Naive thymus-derived CD4-positive, alpha-beta T cell (primary cell): ENCODE data around the gene PRRG1. TPM values are rescaled to one million over a fixed set of nuclear protein-coding genes. Genes with fewer than 3 reads are reported as not detected.
"Not testable (repeated sequence)": the region's sequence is repeated elsewhere in the genome, so short reads cannot be mapped to it uniquely, and the experiment has no call there.

Experiments used
- ATAC-seq: fragments of 150-1000 bp; cut with Tn5 transposase; 2 replicates; pipeline ENCODE4 v1.10.0; 2021; ENCODE audit warnings: mild to moderate bottlenecking, moderate library complexity
- CTCF ChIA-PET: fragments of 350-600 bp; sonication (Branson Sonifier 250); formaldehyde crosslinking; loops from one replicate; lab custom pipeline; 2021; ENCODE audit warnings: antibody characterized with exemption; lab: Charles Lee
- POLR2A ChIA-PET: fragments of 350-600 bp; sonication (Branson Sonifier 250); formaldehyde crosslinking; loops from one replicate; lab custom pipeline; 2021; ENCODE audit warnings: antibody characterized with exemption, inconsistent platforms; lab: Charles Lee
- DNase-seq, 9 donors: peaks; one replicate each; pipeline versions ENCODE4 v3.0.0 to v3.0.0-alpha.2; 2020 to 2022; ENCODE audit warnings: mixed read lengths in 1 of 9
- H3K27ac ChIP-seq: one replicate; pipeline ENCODE4 v1.7.0; 2013; ENCODE audit warnings: mild to moderate bottlenecking, low read depth, low read length, moderate library complexity
- H3K27me3 ChIP-seq, 2 donors: one replicate each; pipeline ENCODE4 v1.7.0; 2013; ENCODE audit warnings: low read length in 2 of 2, mild to moderate bottlenecking in 2 of 2, moderate library complexity in 2 of 2; ENCODE audit not compliant: control insufficient read depth in 2 of 2, insufficient read depth in 2 of 2
- H3K36me3 ChIP-seq, 3 experiments: 1 replicate in 2 of 3; 2 replicates in 1 of 3; pipeline ENCODE4 v1.7.0; 2013; ENCODE audit warnings: low read length in 3 of 3, mild to moderate bottlenecking in 3 of 3, moderate library complexity in 1 of 3; ENCODE audit not compliant: insufficient read depth in 3 of 3, control insufficient read depth in 2 of 3
- H3K4me1 ChIP-seq, 2 donors: one replicate each; pipeline ENCODE4 v1.7.0; 2013; ENCODE audit warnings: low read length in 2 of 2, mild to moderate bottlenecking in 2 of 2, moderate library complexity in 1 of 2; ENCODE audit not compliant: control insufficient read depth in 2 of 2, insufficient read depth in 2 of 2
- H3K4me3 ChIP-seq: 2 replicates; pipeline ENCODE4 v1.7.0; 2013; ENCODE audit warnings: mild to moderate bottlenecking, low read length
- H3K9me3 ChIP-seq, 3 experiments: 1 replicate in 2 of 3; 2 replicates in 1 of 3; pipeline ENCODE4 v1.7.0; 2013; ENCODE audit warnings: low read length in 3 of 3; ENCODE audit not compliant: control insufficient read depth in 2 of 3
- H3K27ac Mint-ChIP-seq, 9 donors: one replicate each; pipeline ENCODE4 v1.8.0; 2020 to 2022; ENCODE audit warnings: mixed read lengths in 9 of 9, mild to moderate bottlenecking in 8 of 9, moderate library complexity in 5 of 9, inconsistent platforms in 2 of 9
- H3K27me3 Mint-ChIP-seq, 5 donors: one replicate each; pipeline ENCODE4 v1.8.0; 2021 to 2022; ENCODE audit warnings: mixed read lengths in 5 of 5, mild to moderate bottlenecking in 1 of 5
- H3K36me3 Mint-ChIP-seq, 5 donors: one replicate each; pipeline ENCODE4 v1.8.0; 2020 to 2022; ENCODE audit warnings: mixed read lengths in 5 of 5, mild to moderate bottlenecking in 3 of 5, inconsistent platforms in 1 of 5
- H3K4me1 Mint-ChIP-seq, 7 donors: one replicate each; pipeline ENCODE4 v1.8.0; 2020 to 2022; ENCODE audit warnings: mixed read lengths in 7 of 7, mild to moderate bottlenecking in 3 of 7, inconsistent platforms in 1 of 7
- H3K4me3 Mint-ChIP-seq, 10 donors: one replicate each; pipeline ENCODE4 v1.8.0; 2020 to 2022; ENCODE audit warnings: mild to moderate bottlenecking in 10 of 10, mixed read lengths in 10 of 10, moderate library complexity in 6 of 10, inconsistent platforms in 2 of 10
- H3K9me3 Mint-ChIP-seq, 11 donors: one replicate each; pipeline ENCODE4 v1.8.0; 2020 to 2022; ENCODE audit warnings: mixed read lengths in 11 of 11, mild to moderate bottlenecking in 4 of 11, inconsistent platforms in 1 of 11, moderate library complexity in 1 of 11
- intact Hi-C, 2 donors: fragments of 100-400 bp; cut with micrococcal nuclease; formaldehyde crosslinking; loops; one replicate each; pipeline ENCODE4 v1.15.1; 2023
- polyA plus RNA-seq, 2 donors: library from polyadenylated mRNA; unstranded; fragments of 300-500 nt; fragmentation: Illumina TruSeq; gene quantifications; one replicate each; pipeline ENCODE4 v1.2.3, GENCODE V29; 2021
- total RNA-seq, 6 experiments: library from RNA in 5 of 6; stranded (reverse) in 5 of 6; gene quantifications; 1 replicate in 5 of 6; 2 replicates in 1 of 6; pipeline ENCODE4 v1.2.3 and lab custom pipeline; 2021 to 2026

The PRRG1 gene
- total and polyA plus RNA-seq, 7 experiments from 2014 or later = 0.17 TPM; not detected in 6

GRCh38 chrX:37455381-37455780 lies 106.2 kb downstream of the PRRG1 start:
- Mint-ChIP-seq H3K9me3 (peaks cover 0 to 4% (median 0%) of the 10 kb centered on the region in 11 donors), H3K27me3 (peaks cover 0 to 12% (median 5%) of the 10 kb centered on the region in 5 donors), H3K27ac (no peak overlapping the region), H3K4me1 (no peaks in the 10 kb centered on the region), H3K36me3 (peaks cover 0 to 6% (median 0%) of the 10 kb centered on the region in 5 donors), H3K4me3 (no peak overlapping the region)
- Histone ChIP-seq H3K9me3 (no peaks in the 10 kb centered on the region), H3K27me3 (no peaks in the 10 kb centered on the region), H3K4me1 (no peaks in the 10 kb centered on the region), H3K27ac (no peak overlapping the region), H3K4me3 (no peak overlapping the region), H3K36me3 (no peaks in the 10 kb centered on the region)
- ChIA-PET POLR2A (no interaction called here), CTCF (no interaction called here)
- ATAC-seq = no peak
- no peak for DNase-seq
- intact Hi-C loops = no loop called here

DNA sequence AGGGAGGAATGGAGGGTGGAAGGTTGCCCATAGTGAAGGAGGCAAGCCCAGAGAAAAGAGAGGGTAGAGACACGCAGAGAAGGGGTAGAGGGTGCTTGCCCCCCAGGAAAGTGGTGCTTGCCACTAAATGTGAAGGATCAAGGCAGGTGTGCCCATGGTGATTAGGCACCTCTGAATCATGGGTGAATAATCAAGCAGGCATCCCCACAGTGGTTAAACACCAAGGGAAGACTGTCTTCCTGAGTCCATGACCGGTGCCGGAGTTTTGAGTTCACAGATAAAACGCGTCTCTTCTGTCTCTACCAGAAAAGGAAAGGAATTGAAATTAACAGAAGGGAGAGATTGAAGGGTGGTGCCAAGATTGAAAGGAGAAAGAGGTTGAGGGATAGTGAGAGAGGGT lies 111.1 kb downstream of the PRRG1 start:
- ATAC-seq, intact Hi-C loops, POLR2A ChIA-PET, H3K9me3 ChIP-seq, H3K36me3 ChIP-seq, H3K27me3 ChIP-seq, H3K27ac ChIP-seq, H3K4me3 ChIP-seq, H3K9me3 Mint-ChIP-seq, H3K27ac Mint-ChIP-seq, H3K4me1 ChIP-seq, H3K4me3 Mint-ChIP-seq, H3K36me3 Mint-ChIP-seq, H3K4me1 Mint-ChIP-seq, CTCF ChIA-PET, DNase-seq: not testable (repeated sequence)
- H3K27me3 Mint-ChIP-seq = peaks cover 0 to 12% (median 5%) of the 10 kb centered on the region in 5 donors

DNA sequence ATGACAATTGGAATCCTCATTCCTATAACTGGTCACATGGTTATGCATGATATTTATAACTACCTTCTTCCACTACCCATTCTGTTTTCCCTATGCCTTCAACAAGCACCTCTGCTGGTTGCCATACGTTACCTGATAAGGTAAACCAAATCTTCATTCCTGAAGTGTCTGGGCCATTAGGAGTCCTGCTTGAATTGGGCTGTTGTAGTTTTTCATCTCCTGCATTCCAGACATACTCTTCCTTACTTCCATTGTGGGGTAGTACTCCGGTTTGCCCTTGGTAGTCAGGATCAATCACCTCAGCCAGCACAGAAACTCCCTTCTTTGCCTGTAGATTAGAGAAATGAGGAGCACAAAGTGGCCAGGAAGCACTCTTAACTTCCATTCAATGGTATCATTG lies 113.2 kb downstream of the PRRG1 start:
- Histone ChIP-seq H3K4me3 (no peak overlapping the region), H3K27me3 (no peaks in the 10 kb centered on the region), H3K9me3 (no peaks in the 10 kb centered on the region), H3K36me3 (no peaks in the 10 kb centered on the region), H3K4me1 (no peaks in the 10 kb centered on the region), H3K27ac (no peak overlapping the region)
- Mint-ChIP-seq H3K9me3 (peaks cover 0 to 5% (median 0%) of the 10 kb centered on the region in 11 donors), H3K4me3 (no peak overlapping the region), H3K27me3 (peaks cover 0 to 12% (median 5%) of the 10 kb centered on the region in 5 donors), H3K27ac (no peak overlapping the region), H3K36me3 (peaks cover 0 to 7% (median 0%) of the 10 kb centered on the region in 5 donors), H3K4me1 (no peaks in the 10 kb centered on the region)
- ChIA-PET CTCF (no interaction called here), POLR2A (no interaction called here)
- ATAC-seq (no peak), DNase-seq (no peak)
- intact Hi-C loops = no loop called here

DNA sequence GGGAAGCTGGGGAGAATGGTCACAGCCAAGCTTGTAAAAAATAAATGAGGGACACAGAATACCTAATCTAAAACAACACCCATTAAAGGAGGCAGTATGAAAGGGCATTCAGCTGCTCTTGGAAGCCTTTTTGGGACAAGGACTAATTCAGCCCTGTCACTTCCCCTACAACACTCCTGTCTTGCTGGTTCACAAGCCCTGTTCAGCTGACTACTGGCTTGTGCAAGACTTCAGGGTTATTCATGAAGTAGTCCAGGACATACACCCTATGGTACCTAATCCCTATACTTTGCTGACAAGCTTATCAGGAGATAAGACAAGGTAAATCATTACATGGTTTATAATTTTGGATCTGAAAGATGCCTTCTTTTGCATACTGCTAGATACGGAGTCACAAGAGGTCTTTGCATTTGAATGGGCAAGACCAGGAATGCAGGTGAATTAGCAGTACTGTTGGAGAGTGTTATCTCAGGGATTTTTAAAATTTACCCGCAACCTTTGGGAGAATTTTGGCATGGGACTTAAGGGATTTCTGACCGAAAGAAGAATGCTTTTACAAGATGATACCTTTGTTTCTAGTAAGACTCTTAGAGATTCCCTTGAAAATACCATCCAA lies 119.1 kb downstream of the PRRG1 start:
- Mint-ChIP-seq H3K27ac (no peak overlapping the region), H3K36me3 (no peaks in the 10 kb centered on the region), H3K4me1 (no peaks in the 10 kb centered on the region), H3K27me3 (no peaks in the 10 kb centered on the region), H3K4me3 (no peak overlapping the region), H3K9me3 (no peaks in the 10 kb centered on the region)
- no peaks in the 10 kb centered on the region for H3K27me3 ChIP-seq
- no peak overlapping the region for H3K4me3 ChIP-seq
- H3K9me3 ChIP-seq = no peaks in the 10 kb centered on the region
- no peaks in the 10 kb centered on the region for H3K36me3 ChIP-seq
- H3K27ac ChIP-seq = no peak overlapping the region
- no peaks in the 10 kb centered on the region for H3K4me1 ChIP-seq
- DNase-seq (no peak), ATAC-seq (no peak)
- intact Hi-C loops = no loop called here
- ChIA-PET POLR2A (no interaction called here), CTCF (no interaction called here)

DNA sequence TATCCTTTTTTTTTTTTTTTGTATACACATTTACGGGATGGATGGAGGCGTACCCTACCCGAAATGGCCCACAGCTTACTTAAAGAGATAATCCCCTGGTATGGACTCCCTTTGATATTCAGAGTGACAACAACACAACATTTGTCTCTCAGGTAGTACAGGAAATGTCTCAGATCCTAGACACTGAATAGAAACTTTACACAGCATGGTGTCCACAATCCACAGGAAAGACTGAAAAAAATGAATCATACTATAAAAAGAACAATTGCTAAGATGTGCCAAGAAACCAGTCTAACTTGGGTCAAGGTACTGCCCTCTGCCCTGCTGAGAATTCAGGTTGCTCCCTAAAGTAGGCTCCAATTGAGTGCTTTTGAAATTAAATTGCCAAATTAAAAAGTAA lies 121.5 kb downstream of the PRRG1 start:
- ChIA-PET CTCF (no interaction called here), POLR2A (no interaction called here)
- H3K36me3 Mint-ChIP-seq = no peaks in the 10 kb centered on the region
- Histone ChIP-seq H3K4me1 (no peaks in the 10 kb centered on the region), H3K4me3 (no peak overlapping the region), H3K9me3 (no peaks in the 10 kb centered on the region), H3K27me3 (no peaks in the 10 kb centered on the region), H3K36me3 (no peaks in the 10 kb centered on the region), H3K27ac (no peak overlapping the region)
- peaks cover 0 to 3% (median 0%) of the 10 kb centered on the region in 5 donors for H3K27me3 Mint-ChIP-seq
- intact Hi-C loops = no loop called here
- no peaks in the 10 kb centered on the region for H3K4me1 Mint-ChIP-seq
- no peak overlapping the region for H3K4me3 Mint-ChIP-seq
- no peak for DNase-seq
- H3K27ac Mint-ChIP-seq = no peak overlapping the region
- no peak for ATAC-seq
- no peaks in the 10 kb centered on the region for H3K9me3 Mint-ChIP-seq

- intact Hi-C loops = no loop called here
- Mint-ChIP-seq H3K4me3 (no peak overlapping the region), H3K36me3 (no peaks in the 10 kb centered on the region), H3K4me1 (no peaks in the 10 kb centered on the region), H3K27me3 (peaks cover 0 to 9% (median 0%) of the 10 kb centered on the region in 5 donors), H3K9me3 (no peaks in the 10 kb centered on the region), H3K27ac (no peak overlapping the region)
- H3K27me3 ChIP-seq = no peaks in the 10 kb centered on the region
- no peaks in the 10 kb centered on the region for H3K9me3 ChIP-seq
- ChIA-PET POLR2A (no interaction called here), CTCF (no interaction called here)
- H3K4me1 ChIP-seq = no peaks in the 10 kb centered on the region
- no peaks in the 10 kb centered on the region for H3K36me3 ChIP-seq
- no peak overlapping the region for H3K4me3 ChIP-seq
- ATAC-seq = no peak
- no peak overlapping the region for H3K27ac ChIP-seq
- DNase-seq = no peak
These were observed 123.7 kb downstream of the PRRG1 start for GRCh38 chrX:37472836-37473235.

DNA sequence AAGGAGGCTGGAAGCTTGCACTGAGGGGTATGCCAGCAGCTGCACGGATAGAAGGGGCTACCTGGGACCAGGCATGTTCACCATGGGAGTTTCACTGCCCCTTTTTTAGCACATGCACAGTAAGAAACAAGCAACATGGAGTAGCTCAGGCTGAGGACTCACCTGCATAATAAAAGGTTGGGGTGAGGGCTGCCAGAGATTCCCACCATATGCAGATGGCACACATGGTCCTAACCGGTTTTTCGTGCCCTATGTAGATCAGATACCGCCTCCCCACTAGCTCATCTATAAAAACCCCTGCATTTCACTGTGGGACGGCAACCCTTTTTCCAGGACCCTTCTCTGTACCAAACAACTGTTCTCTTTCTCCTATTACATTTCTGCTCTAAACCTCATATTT lies 125.3 kb downstream of the PRRG1 start:
- Mint-ChIP-seq H3K27ac (no peak overlapping the region), H3K4me3 (no peak overlapping the region), H3K9me3 (no peaks in the 10 kb centered on the region), H3K4me1 (no peaks in the 10 kb centered on the region), H3K36me3 (no peaks in the 10 kb centered on the region), H3K27me3 (peaks cover 0 to 9% (median 0%) of the 10 kb centered on the region in 5 donors)
- H3K27ac ChIP-seq = no peak overlapping the region
- H3K9me3 ChIP-seq = no peaks in the 10 kb centered on the region
- H3K4me1 ChIP-seq = no peaks in the 10 kb centered on the region
- intact Hi-C loops = no loop called here
- DNase-seq = no peak
- H3K27me3 ChIP-seq = no peaks in the 10 kb centered on the region
- CTCF ChIA-PET = no interaction called here
- H3K4me3 ChIP-seq = no peak overlapping the region
- POLR2A ChIA-PET = no interaction called here
- H3K36me3 ChIP-seq = no peaks in the 10 kb centered on the region
- no peak for ATAC-seq
